HG02588 (cell line): ENCODE results near the gene GUCY1B1.

Experiments used
- ATAC-seq: cut with Tn5 transposase; IDR thresholded peaks from one replicate; pipeline ENCODE4 v1.9.1; 2021; ENCODE audit warnings: mild to moderate bottlenecking, moderate library complexity; ENCODE audit not compliant: unreplicated experiment

Gene GUCY1B1

GRCh38 chr4:155799116-155799793 is 40.4 kb downstream of the GUCY1B1 start:
- ATAC-seq = no peak

DNA sequence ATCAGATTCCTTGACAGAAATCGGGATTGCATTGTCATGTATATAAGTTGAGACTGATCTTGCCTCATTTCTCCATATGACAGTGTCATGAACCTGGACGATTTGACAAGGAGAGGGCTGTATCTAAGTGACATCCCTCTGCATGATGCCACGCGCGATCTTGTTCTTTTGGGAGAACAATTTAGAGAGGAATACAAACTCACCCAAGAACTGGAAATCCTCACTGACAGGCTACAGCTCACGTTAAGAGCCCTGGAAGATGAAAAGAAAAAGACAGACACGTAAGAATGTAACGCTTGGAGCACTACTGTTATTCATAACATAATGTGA is 40.9 kb downstream of the GUCY1B1 start:
- ATAC-seq = no peak

- no peak for ATAC-seq
Measured at GRCh38 chr4:155800685-155801343, 42.0 kb downstream of the GUCY1B1 start.

GRCh38 chr4:155802190-155802959 is 43.6 kb downstream of the GUCY1B1 start:
- no peak for ATAC-seq

- no peak for ATAC-seq
Measured at GRCh38 chr4:155805016-155805415, 46.2 kb downstream of the GUCY1B1 start.

DNA sequence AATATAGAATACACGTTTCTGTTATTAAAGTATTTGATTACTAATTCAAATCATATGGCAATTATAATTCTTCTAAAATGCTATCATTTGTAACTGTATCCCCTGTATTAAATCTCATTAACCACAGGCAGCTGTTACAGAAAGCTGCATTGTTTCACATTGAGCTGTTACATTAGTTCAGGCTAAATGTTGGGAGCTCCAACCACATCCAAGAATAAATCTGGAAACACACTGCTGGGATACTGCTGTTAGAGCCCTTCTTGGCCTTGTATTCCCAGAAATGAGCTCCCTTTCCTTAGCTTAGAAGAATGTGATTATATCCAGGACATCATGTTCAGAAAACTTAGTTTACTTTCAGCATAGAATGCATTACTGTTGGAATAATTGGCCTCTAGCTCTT is 48.2 kb downstream of the GUCY1B1 start:
- ATAC-seq = no peak

DNA sequence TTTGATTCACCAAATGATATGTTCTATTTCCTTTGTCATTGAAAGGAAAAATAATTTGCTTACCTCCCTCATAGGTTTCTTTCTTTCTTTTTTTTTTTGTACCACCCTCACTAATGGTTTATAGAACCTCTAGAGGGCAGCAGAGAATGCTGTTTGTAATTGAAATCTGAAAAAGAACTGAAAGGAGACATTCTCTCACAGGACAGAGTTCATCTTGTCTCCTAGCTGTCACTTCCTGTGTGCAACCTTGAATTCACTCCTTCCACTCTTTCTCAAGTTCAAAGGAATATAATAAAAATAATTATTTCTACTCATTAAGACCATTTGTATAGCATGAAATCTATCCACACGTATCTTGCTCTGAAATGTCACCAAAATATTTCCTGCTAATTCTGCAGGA is 51.0 kb downstream of the GUCY1B1 start:
- peak; percentile 98 for ATAC-seq

- no peak for ATAC-seq
Measured at GRCh38 chr4:155811083-155811482, 52.3 kb downstream of the GUCY1B1 start.

DNA sequence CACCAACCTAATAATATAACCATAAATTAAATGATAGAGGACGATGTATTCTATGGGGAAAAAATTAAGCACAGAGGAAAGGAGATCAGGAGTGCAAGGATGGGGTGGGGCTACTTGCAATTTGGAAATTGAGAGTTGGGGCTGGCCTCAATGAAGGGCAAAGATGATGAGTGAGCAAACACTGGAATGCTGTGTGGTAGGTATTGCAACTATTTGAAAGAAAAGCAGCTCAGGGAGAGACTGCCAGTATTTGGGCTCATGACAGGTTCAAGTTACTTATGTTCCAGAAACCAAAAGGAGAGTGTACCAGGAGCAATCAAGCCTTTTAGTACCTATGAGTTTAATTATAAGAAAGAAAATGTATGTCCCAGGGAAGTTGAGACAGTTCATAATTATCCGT is 59.8 kb downstream of the GUCY1B1 start:
- no peak for ATAC-seq

GRCh38 chr4:155819066-155819465 is 60.2 kb downstream of the GUCY1B1 start:
- ATAC-seq = no peak

GRCh38 chr4:155820887-155821518 is 62.2 kb downstream of the GUCY1B1 start:
- no peak for ATAC-seq

DNA sequence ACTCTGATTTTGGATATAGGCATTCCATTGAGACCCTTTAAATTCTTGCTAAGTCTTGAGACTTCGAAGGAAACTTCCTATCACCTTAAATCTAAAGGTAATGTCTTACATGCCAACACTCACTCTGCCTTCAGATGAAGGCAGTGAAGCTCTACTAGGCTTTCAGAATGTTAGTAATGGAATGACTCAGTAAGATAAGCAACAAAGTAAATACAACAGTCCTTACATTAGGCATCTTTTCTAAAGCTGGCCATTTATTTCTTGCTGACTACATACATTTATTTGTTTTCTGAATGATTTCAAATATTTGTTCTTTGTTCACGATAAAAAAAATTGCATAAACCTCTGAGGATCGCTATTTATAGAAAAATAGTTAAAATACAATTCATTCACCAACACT is 63.8 kb downstream of the GUCY1B1 start:
- ATAC-seq = no peak

- no peak for ATAC-seq
Measured at GRCh38 chr4:155828628-155829027, 69.8 kb downstream of the GUCY1B1 start.

DNA sequence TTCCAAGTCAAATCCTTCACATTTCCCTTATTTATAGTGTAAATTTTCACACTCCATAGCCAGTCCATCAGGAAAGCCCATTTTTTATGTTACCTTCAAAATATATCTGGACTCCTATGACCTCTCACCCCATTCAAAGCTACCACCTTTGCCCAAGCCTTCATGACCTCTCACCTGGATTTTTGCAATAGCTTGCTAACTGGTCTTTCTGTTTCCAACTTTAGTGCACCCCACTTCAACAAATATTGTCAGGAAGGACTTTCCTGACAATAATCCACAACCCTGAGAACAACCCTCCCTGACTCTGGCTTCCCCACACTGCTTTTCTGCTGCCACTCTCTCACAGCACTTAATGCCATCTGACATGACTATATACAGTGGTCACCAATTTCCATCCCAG is 73.8 kb downstream of the GUCY1B1 start:
- no peak for ATAC-seq

GRCh38 chr4:155837203-155837796 is 78.5 kb downstream of the GUCY1B1 start:
- no peak for ATAC-seq

GRCh38 chr4:155842080-155842479 is 83.3 kb downstream of the GUCY1B1 start:
- no peak for ATAC-seq

DNA sequence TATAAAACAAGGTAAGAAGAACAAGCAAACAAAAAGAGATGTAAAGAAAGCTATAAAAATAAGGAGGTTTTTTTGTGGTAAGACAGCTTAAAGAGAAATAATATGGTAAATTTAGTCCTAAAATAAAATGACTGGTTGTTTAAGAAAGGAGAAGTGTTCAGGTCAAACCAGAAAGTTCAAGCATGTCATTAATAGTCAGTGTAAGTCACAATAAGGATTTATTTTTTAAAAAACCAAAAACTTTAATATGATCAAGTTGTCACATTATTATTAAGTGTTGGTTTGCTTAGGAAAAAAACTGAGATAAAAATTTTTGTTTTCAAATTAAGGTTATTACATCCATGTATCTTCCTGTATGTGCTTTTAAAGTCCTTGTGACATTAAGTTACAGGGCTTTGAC is 88.1 kb downstream of the GUCY1B1 start:
- no peak for ATAC-seq

- ATAC-seq = no peak
Measured at GRCh38 chr4:155849042-155849441, 90.2 kb downstream of the GUCY1B1 start.

DNA sequence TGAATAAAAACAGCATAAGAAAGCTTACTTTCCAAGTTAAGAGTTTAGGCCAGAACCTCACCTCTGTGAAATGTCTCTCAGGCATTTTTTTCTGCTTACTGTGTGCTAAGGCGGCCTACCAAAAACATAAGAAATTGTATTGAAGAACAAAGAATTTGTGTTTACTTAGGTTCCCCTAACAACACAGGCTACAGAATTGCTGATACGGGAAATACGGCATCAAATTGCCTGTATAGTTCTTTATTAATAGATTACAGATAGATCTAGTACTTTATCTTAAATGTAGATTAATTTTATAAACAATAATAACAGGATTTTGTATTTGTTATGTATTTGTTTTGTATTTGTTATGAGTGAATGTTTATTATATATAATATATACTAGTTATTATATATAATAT is 94.4 kb downstream of the GUCY1B1 start:
- ATAC-seq = no peak

DNA sequence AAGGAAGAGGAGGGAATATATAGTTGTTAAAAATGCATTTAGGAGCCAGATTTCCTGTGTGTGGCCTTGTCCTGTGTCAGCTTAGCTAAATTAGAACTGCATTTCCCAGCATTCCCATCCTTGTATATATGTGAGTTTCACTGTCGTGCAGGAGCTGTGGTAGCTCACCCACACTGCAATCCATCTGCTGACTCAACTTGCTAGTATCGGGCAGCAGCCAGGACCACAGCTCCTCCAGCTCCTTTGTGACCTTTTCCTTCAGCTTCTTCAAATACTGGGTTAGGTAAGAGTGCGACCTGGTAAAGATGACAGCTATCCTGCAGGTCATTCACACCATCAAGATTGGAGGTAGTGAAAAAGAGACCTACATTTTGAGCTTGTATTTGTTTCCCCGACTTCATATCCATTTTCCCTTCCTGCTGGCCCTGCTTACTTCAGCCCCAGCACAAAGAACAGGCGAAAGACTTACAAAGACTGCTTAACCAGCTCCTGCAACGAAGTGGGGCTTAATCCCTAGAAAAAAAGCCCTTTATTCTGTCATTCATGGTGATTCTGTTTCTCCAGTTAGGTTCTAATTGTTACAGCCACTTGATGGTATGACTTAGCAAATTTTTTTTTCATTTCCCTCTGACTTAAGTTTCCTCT is 95.9 kb downstream of the GUCY1B1 start:
- ATAC-seq = no peak

- ATAC-seq = no peak
Measured at GRCh38 chr4:155855897-155856296, 97.1 kb downstream of the GUCY1B1 start.
